Measurements from ENCODE around the gene C2CD2.

- TF ChIP-seq CTCF (IDR thresholded peaks at IDR 0.05), result no peak
- TF ChIP-seq POLR2A (IDR thresholded peaks at IDR 0.05), result no peak
Observed at GRCh38 chr21:41997657-41998056, 43.8 kb upstream of the C2CD2 start.

Measured in right lobe of liver (tissue), 4 donors.